Naive thymus-derived CD4-positive, alpha-beta T cell (primary cell): Measurements from ENCODE around the gene LRRN4. TPM values are rescaled to one million over a fixed set of nuclear protein-coding genes. Genes with fewer than 3 reads are reported as not detected.
A peak's percentile ranks its signal among the peaks of the same experiment; 100 is the strongest.

Source experiments
- ATAC-seq: fragments of 150-1000 bp; cut with Tn5 transposase; 2 replicates; pipeline ENCODE4 v1.10.0; 2021; ENCODE audit warnings: mild to moderate bottlenecking, moderate library complexity
- CTCF ChIA-PET: fragments of 350-600 bp; sonication (Branson Sonifier 250); formaldehyde crosslinking; loops from one replicate; lab custom pipeline; 2021; ENCODE audit warnings: antibody characterized with exemption; lab: Charles Lee
- POLR2A ChIA-PET: fragments of 350-600 bp; sonication (Branson Sonifier 250); formaldehyde crosslinking; loops from one replicate; lab custom pipeline; 2021; ENCODE audit warnings: antibody characterized with exemption, inconsistent platforms; lab: Charles Lee
- DNase-seq, 9 donors: peaks; one replicate each; pipeline versions ENCODE4 v3.0.0 to v3.0.0-alpha.2; 2020 to 2022; ENCODE audit warnings: mixed read lengths in 1 of 9
- H3K27ac ChIP-seq: one replicate; pipeline ENCODE4 v1.7.0; 2013; ENCODE audit warnings: mild to moderate bottlenecking, low read depth, low read length, moderate library complexity
- H3K27me3 ChIP-seq, 2 donors: one replicate each; pipeline ENCODE4 v1.7.0; 2013; ENCODE audit warnings: low read length in 2 of 2, mild to moderate bottlenecking in 2 of 2, moderate library complexity in 2 of 2; ENCODE audit not compliant: control insufficient read depth in 2 of 2, insufficient read depth in 2 of 2
- H3K36me3 ChIP-seq, 3 experiments: 1 replicate in 2 of 3; 2 replicates in 1 of 3; pipeline ENCODE4 v1.7.0; 2013; ENCODE audit warnings: low read length in 3 of 3, mild to moderate bottlenecking in 3 of 3, moderate library complexity in 1 of 3; ENCODE audit not compliant: insufficient read depth in 3 of 3, control insufficient read depth in 2 of 3
- H3K4me1 ChIP-seq, 2 donors: one replicate each; pipeline ENCODE4 v1.7.0; 2013; ENCODE audit warnings: low read length in 2 of 2, mild to moderate bottlenecking in 2 of 2, moderate library complexity in 1 of 2; ENCODE audit not compliant: control insufficient read depth in 2 of 2, insufficient read depth in 2 of 2
- H3K4me3 ChIP-seq: 2 replicates; pipeline ENCODE4 v1.7.0; 2013; ENCODE audit warnings: mild to moderate bottlenecking, low read length
- H3K9me3 ChIP-seq, 3 experiments: 1 replicate in 2 of 3; 2 replicates in 1 of 3; pipeline ENCODE4 v1.7.0; 2013; ENCODE audit warnings: low read length in 3 of 3; ENCODE audit not compliant: control insufficient read depth in 2 of 3
- H3K27ac Mint-ChIP-seq, 9 donors: one replicate each; pipeline ENCODE4 v1.8.0; 2020 to 2022; ENCODE audit warnings: mixed read lengths in 9 of 9, mild to moderate bottlenecking in 8 of 9, moderate library complexity in 5 of 9, inconsistent platforms in 2 of 9
- H3K27me3 Mint-ChIP-seq, 5 donors: one replicate each; pipeline ENCODE4 v1.8.0; 2021 to 2022; ENCODE audit warnings: mixed read lengths in 5 of 5, mild to moderate bottlenecking in 1 of 5
- H3K36me3 Mint-ChIP-seq, 5 donors: one replicate each; pipeline ENCODE4 v1.8.0; 2020 to 2022; ENCODE audit warnings: mixed read lengths in 5 of 5, mild to moderate bottlenecking in 3 of 5, inconsistent platforms in 1 of 5
- H3K4me1 Mint-ChIP-seq, 7 donors: one replicate each; pipeline ENCODE4 v1.8.0; 2020 to 2022; ENCODE audit warnings: mixed read lengths in 7 of 7, mild to moderate bottlenecking in 3 of 7, inconsistent platforms in 1 of 7
- H3K4me3 Mint-ChIP-seq, 10 donors: one replicate each; pipeline ENCODE4 v1.8.0; 2020 to 2022; ENCODE audit warnings: mild to moderate bottlenecking in 10 of 10, mixed read lengths in 10 of 10, moderate library complexity in 6 of 10, inconsistent platforms in 2 of 10
- H3K9me3 Mint-ChIP-seq, 11 donors: one replicate each; pipeline ENCODE4 v1.8.0; 2020 to 2022; ENCODE audit warnings: mixed read lengths in 11 of 11, mild to moderate bottlenecking in 4 of 11, inconsistent platforms in 1 of 11, moderate library complexity in 1 of 11
- intact Hi-C, 2 donors: fragments of 100-400 bp; cut with micrococcal nuclease; formaldehyde crosslinking; loops; one replicate each; pipeline ENCODE4 v1.15.1; 2023
- polyA plus RNA-seq, 2 donors: library from polyadenylated mRNA; unstranded; fragments of 300-500 nt; fragmentation: Illumina TruSeq; gene quantifications; one replicate each; pipeline ENCODE4 v1.2.3, GENCODE V29; 2021
- total RNA-seq, 6 experiments: library from RNA in 5 of 6; stranded (reverse) in 5 of 6; gene quantifications; 1 replicate in 5 of 6; 2 replicates in 1 of 6; pipeline ENCODE4 v1.2.3 and lab custom pipeline; 2021 to 2026

The LRRN4 gene
- total RNA-seq (not detected), polyA plus RNA-seq (not detected), total RNA-seq (lab: John Stamatoyannopoulos, UW) (not detected)

DNA sequence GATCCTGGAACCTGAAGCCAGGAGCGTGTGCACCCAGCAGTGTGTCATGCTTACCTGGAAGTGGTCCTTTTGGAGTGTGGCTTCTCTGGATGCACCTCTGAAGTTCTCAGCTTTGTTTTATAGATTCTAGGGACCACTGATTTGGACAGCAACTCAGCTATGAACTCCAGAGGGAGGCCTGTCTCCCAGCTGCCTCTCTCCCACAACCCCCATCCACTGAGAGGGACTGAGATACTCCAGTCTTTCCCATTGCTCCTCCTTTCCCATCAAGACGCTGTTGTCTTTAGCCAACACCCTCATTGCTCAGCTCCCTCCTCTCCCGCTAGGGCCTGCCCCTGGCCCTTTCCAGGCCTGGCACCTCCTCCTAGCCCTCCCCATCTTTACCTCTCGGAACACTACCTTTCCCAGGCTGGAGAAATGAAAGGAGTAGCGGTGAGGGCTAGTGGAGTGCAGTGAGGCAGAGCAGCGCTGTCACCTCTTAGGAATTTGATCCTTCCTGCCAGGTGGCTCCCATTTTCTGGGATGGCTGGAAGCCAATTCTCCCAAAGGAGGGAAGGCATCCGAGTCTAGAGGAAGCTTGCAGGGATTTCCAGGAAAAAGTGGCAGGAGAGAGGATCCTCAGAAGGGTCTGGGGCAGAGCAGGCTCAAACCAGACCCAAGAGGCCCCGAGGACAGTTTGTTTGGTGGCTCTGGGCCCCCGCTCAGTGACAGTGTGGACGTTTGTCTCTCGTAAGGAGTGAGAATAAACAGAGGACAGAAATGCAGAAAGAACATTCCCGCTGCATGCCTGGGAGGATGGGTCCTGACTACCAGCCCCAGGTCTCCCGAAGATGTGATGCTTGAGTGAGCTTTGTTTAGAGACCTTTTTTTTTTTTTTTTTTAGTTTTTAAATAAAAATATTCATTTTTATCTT, at the start of gene LRRN4:
LRRN4 (minus strand) TSS at position 285 of the 913 bp plus-strand sequence. CDS start 1,261 bp downstream, outside the sequence.
- Mint-ChIP-seq H3K4me3 (peak within 1 kb of the TSS; percentile 28 to 82 (median 62)), H3K9me3 (no peaks in the 10 kb centered on the region), H3K36me3 (peaks cover 0 to 5% (median 0%) of the 10 kb centered on the region in 5 donors), H3K27ac (no peak within 1 kb of the TSS), H3K4me1 (peaks cover 0 to 13% (median 7%) of the 10 kb centered on the region in 7 donors), H3K27me3 (peaks cover 18 to 51% (median 38%) of the 10 kb centered on the region in 5 donors)
- no peaks in the 10 kb centered on the region for H3K36me3 ChIP-seq
- DNase-seq: no peak
- no peaks in the 10 kb centered on the region for H3K27me3 ChIP-seq
- ChIA-PET POLR2A (no interaction called here), CTCF (no interaction called here)
- intact Hi-C loops: no loop called here
- H3K9me3 ChIP-seq: no peaks in the 10 kb centered on the region
- no peak for ATAC-seq
- no peak within 1 kb of the TSS for H3K27ac ChIP-seq
- no peaks in the 10 kb centered on the region for H3K4me1 ChIP-seq
- no peak within 1 kb of the TSS for H3K4me3 ChIP-seq

GRCh38 chr20:6103301-6103700, 49.4 kb upstream of the LRRN4 start:
- H3K4me1 ChIP-seq: no peaks in the 10 kb centered on the region
- H3K27me3 Mint-ChIP-seq: peaks cover 7 to 17% (median 10%) of the 10 kb centered on the region in 5 donors
- intact Hi-C loops: no loop called here
- no peak overlapping the region for H3K27ac ChIP-seq
- H3K9me3 Mint-ChIP-seq: no peaks in the 10 kb centered on the region
- DNase-seq: no peak
- ATAC-seq: no peak
- peaks cover 0 to 1% (median 0%) of the 10 kb centered on the region in 7 donors for H3K4me1 Mint-ChIP-seq
- H3K4me3 Mint-ChIP-seq: no peak overlapping the region
- H3K9me3 ChIP-seq: no peaks in the 10 kb centered on the region
- no peaks in the 10 kb centered on the region for H3K36me3 ChIP-seq
- H3K27ac Mint-ChIP-seq: no peak overlapping the region
- H3K4me3 ChIP-seq: no peak overlapping the region
- peaks cover 0 to 3% of the 10 kb centered on the region in 2 donors for H3K27me3 ChIP-seq
- CTCF ChIA-PET: interaction anchor here (0.8 to 0.9 kb wide), 2 partner anchors 45 to 1164 kb away, joined by 3 read pairs; no protein-coding TSS in a partner anchor
- POLR2A ChIA-PET: no interaction called here
- H3K36me3 Mint-ChIP-seq: no peaks in the 10 kb centered on the region

GRCh38 chr20:6101346-6101745, 47.5 kb upstream of the LRRN4 start:
- ATAC-seq (no peak), DNase-seq (no peak)
- H3K9me3 Mint-ChIP-seq: no peaks in the 10 kb centered on the region
- peaks cover 0 to 3% of the 10 kb centered on the region in 2 donors for H3K27me3 ChIP-seq
- intact Hi-C loops: no loop called here
- CTCF ChIA-PET: no interaction called here
- POLR2A ChIA-PET: no interaction called here
- no peaks in the 10 kb centered on the region for H3K9me3 ChIP-seq
- no peak overlapping the region for H3K27ac Mint-ChIP-seq
- H3K36me3 Mint-ChIP-seq: no peaks in the 10 kb centered on the region
- peaks cover 0 to 1% (median 0%) of the 10 kb centered on the region in 7 donors for H3K4me1 Mint-ChIP-seq
- no peak overlapping the region for H3K4me3 Mint-ChIP-seq
- no peaks in the 10 kb centered on the region for H3K36me3 ChIP-seq
- no peak overlapping the region for H3K4me3 ChIP-seq
- H3K27ac ChIP-seq: no peak overlapping the region
- H3K27me3 Mint-ChIP-seq: peaks cover 7 to 21% (median 10%) of the 10 kb centered on the region in 5 donors
- no peaks in the 10 kb centered on the region for H3K4me1 ChIP-seq

GRCh38 chr20:6100246-6100645, 46.4 kb upstream of the LRRN4 start:
- Mint-ChIP-seq H3K27ac (no peak overlapping the region), H3K36me3 (no peaks in the 10 kb centered on the region), H3K4me1 (peaks cover 0 to 1% (median 0%) of the 10 kb centered on the region in 7 donors), H3K9me3 (no peaks in the 10 kb centered on the region), H3K27me3 (peaks cover 6 to 22% (median 7%) of the 10 kb centered on the region in 5 donors), H3K4me3 (no peak overlapping the region)
- peaks cover 0 to 3% of the 10 kb centered on the region in 2 donors for H3K27me3 ChIP-seq
- no peak for DNase-seq
- intact Hi-C loops: no loop called here
- H3K4me1 ChIP-seq: no peaks in the 10 kb centered on the region
- ChIA-PET CTCF (interaction anchor here (0.6 kb wide), 1 partner anchor 174 kb away, joined by 3 read pairs; no protein-coding TSS in a partner anchor), POLR2A (interaction anchor here (0.6 kb wide), 1 partner anchor 180 kb away, joined by 6 read pairs; no protein-coding TSS in a partner anchor)
- H3K36me3 ChIP-seq: no peaks in the 10 kb centered on the region
- no peak overlapping the region for H3K27ac ChIP-seq
- no peaks in the 10 kb centered on the region for H3K9me3 ChIP-seq
- no peak overlapping the region for H3K4me3 ChIP-seq
- no peak for ATAC-seq

- H3K4me1 Mint-ChIP-seq: peaks cover 0 to 1% (median 0%) of the 10 kb centered on the region in 7 donors
- DNase-seq (no peak), ATAC-seq (no peak)
- H3K4me3 ChIP-seq: no peak overlapping the region
- peaks cover 0 to 3% of the 10 kb centered on the region in 2 donors for H3K27me3 ChIP-seq
- no peak overlapping the region for H3K27ac ChIP-seq
- no peaks in the 10 kb centered on the region for H3K36me3 ChIP-seq
- intact Hi-C loops: no loop called here
- POLR2A ChIA-PET: interaction anchor here (0.6 kb wide), 1 partner anchor 180 kb away, joined by 6 read pairs; no protein-coding TSS in a partner anchor
- H3K27ac Mint-ChIP-seq: no peak overlapping the region
- no peaks in the 10 kb centered on the region for H3K4me1 ChIP-seq
- CTCF ChIA-PET: interaction anchor here (0.6 kb wide), 1 partner anchor 174 kb away, joined by 3 read pairs; no protein-coding TSS in a partner anchor
- H3K27me3 Mint-ChIP-seq: peaks cover 6 to 26% (median 7%) of the 10 kb centered on the region in 5 donors
- H3K9me3 Mint-ChIP-seq: no peaks in the 10 kb centered on the region
- no peak overlapping the region for H3K4me3 Mint-ChIP-seq
- H3K36me3 Mint-ChIP-seq: no peaks in the 10 kb centered on the region
- no peaks in the 10 kb centered on the region for H3K9me3 ChIP-seq
Measured at GRCh38 chr20:6099819-6100218, 46.0 kb upstream of the LRRN4 start.

GRCh38 chr20:6095409-6095808, 41.5 kb upstream of the LRRN4 start:
- no peaks in the 10 kb centered on the region for H3K36me3 ChIP-seq
- H3K4me1 Mint-ChIP-seq: peaks cover 0 to 2% (median 0%) of the 10 kb centered on the region in 7 donors
- no peaks in the 10 kb centered on the region for H3K9me3 Mint-ChIP-seq
- no peaks in the 10 kb centered on the region for H3K4me1 ChIP-seq
- H3K9me3 ChIP-seq: no peaks in the 10 kb centered on the region
- no peak overlapping the region for H3K27ac Mint-ChIP-seq
- ChIA-PET POLR2A (no interaction called here), CTCF (no interaction called here)
- peaks cover 0 to 3% of the 10 kb centered on the region in 2 donors for H3K27me3 ChIP-seq
- H3K4me3 ChIP-seq: no peak overlapping the region
- H3K4me3 Mint-ChIP-seq: no peak overlapping the region
- H3K36me3 Mint-ChIP-seq: no peaks in the 10 kb centered on the region
- H3K27ac ChIP-seq: no peak overlapping the region
- peaks cover 6 to 42% (median 8%) of the 10 kb centered on the region in 5 donors for H3K27me3 Mint-ChIP-seq
- ATAC-seq (no peak), DNase-seq (no peak)
- intact Hi-C loops: no loop called here
